Thyroid gland (tissue), 4 donors: Measurements from ENCODE around the gene TAF11L12. TPM values are rescaled to one million over a fixed set of nuclear protein-coding genes. Genes with fewer than 3 reads are reported as not detected.
"Not testable (repeated sequence)": the region's sequence is repeated elsewhere in the genome, so short reads cannot be mapped to it uniquely, and the experiment has no call there.

Experiments used
- DNase-seq, 2 donors: peaks; one replicate each; pipeline ENCODE4 v3.0.0-alpha.2; 2019
- H3K27ac ChIP-seq, 3 donors: fragments of 200-600 bp; sonication (generic); 1 replicate in 2 of 3; 2 replicates in 1 of 3; pipeline ENCODE4 v1.5.1; 2016 to 2019; ENCODE audit warnings: mild to moderate bottlenecking in 1 of 3, moderate library complexity in 1 of 3
- H3K27me3 ChIP-seq: fragments of 200-600 bp; sonication (generic); one replicate; pipeline ENCODE4 v1.5.1; 2019
- H3K36me3 ChIP-seq, 2 donors: fragments of 200-600 bp; sonication (generic); one replicate each; pipeline ENCODE4 v1.5.1; 2016 to 2019
- H3K4me1 ChIP-seq, 2 donors: fragments of 200-600 bp; sonication (generic); one replicate each; pipeline ENCODE4 v1.5.1; 2017 to 2019
- H3K4me3 ChIP-seq, 3 donors: fragments of 200-600 bp; sonication (generic); replicated peaks in 1 of 3; 1 replicate in 2 of 3; 2 replicates in 1 of 3; pipeline ENCODE4 v1.5.1; 2016; ENCODE audit warnings: mild to moderate bottlenecking in 1 of 3
- H3K9me3 ChIP-seq: fragments of 200-600 bp; sonication (generic); one replicate; pipeline ENCODE4 v1.5.1; 2017
- CTCF ChIP-seq, 6 experiments: fragments of 200-600 bp in 3 of 6; fragments of 450-650 bp in 3 of 6; sonication (generic) in 3 of 6; IDR thresholded peaks; one replicate each; pipeline ENCODE4 v1.5.1; 2016 to 2019; ENCODE audit warnings: antibody characterized with exemption in 6 of 6, mild to moderate bottlenecking in 2 of 6, inconsistent platforms in 1 of 6, moderate library complexity in 1 of 6
- POLR2A ChIP-seq, 2 donors: fragments of 450-650 bp; IDR thresholded peaks; one replicate each; pipeline ENCODE4 v1.6.1; 2017; ENCODE audit warnings: antibody characterized with exemption in 2 of 2, mild to moderate bottlenecking in 2 of 2, moderate library complexity in 1 of 2
- WGBS, 2 donors: methylation state at CpG; one replicate each; pipeline ENCODE4 v1.1.5; 2017; 5-methylcytosine and 5-hydroxymethylcytosine counted together
- intact Hi-C: fragments of 100-400 bp; cut with DNase I; formaldehyde crosslinking; loops from one replicate; pipeline ENCODE4 v1.15.1; 2023
- small RNA-seq: library from RNA; depleted of rRNA; stranded (forward); fragments of <200 nt; gene quantifications from one replicate; pipeline ENCODE3, GENCODE V24; 2016
- total RNA-seq, 4 donors: library from RNA; depleted of rRNA; stranded (reverse); fragments of >200 nt; gene quantifications; one replicate each; pipeline ENCODE4 v1.2.3, GENCODE V29; 2016

The TAF11L12 gene
- total RNA-seq, 4 donors from 2014 or later, result not detected

- DNase-seq, result no peak
- no peak within 1 kb of the TSS for H3K27ac ChIP-seq
- intact Hi-C loops, result no loop called here
- 91 to 95% methylated on average over 5 of the region's 5 CpGs for WGBS, 2 donors
- TF ChIP-seq POLR2A (IDR thresholded peaks at IDR 0.05) (no peak), CTCF (IDR thresholded peaks at IDR 0.05) (no peak)
- H3K4me3 ChIP-seq, result no peak within 1 kb of the TSS
- no peaks in the 10 kb centered on the region for H3K4me1 ChIP-seq
- no peaks in the 10 kb centered on the region for H3K36me3 ChIP-seq
- no peaks in the 10 kb centered on the region for H3K27me3 ChIP-seq
- H3K9me3 ChIP-seq, result no peaks in the 10 kb centered on the region
Observed at GRCh38 chr5:17634160-17634559, 24.0 kb downstream of the TAF11L12 start, which contains the start of gene TAF11L14. TSS of gene TAF11L14 (plus strand) at chr5:17634460.

- H3K4me1 ChIP-seq, H3K9me3 ChIP-seq, H3K4me3 ChIP-seq, H3K36me3 ChIP-seq, intact Hi-C loops, DNase-seq, H3K27me3 ChIP-seq, H3K27ac ChIP-seq: not testable (repeated sequence)
- WGBS, 2 donors, result 92 to 93% methylated on average over 10 of the region's 10 CpGs
Observed at GRCh38 chr5:17649232-17649631, 39.0 kb downstream of the TAF11L12 start.

- H3K9me3 ChIP-seq, H3K27ac ChIP-seq, DNase-seq, H3K27me3 ChIP-seq, H3K4me3 ChIP-seq, intact Hi-C loops, H3K4me1 ChIP-seq, H3K36me3 ChIP-seq: not testable (repeated sequence)
- 96 to 97% methylated on average over 6 to 8 of the region's 32 CpGs for WGBS, 2 donors
Observed at GRCh38 chr5:17655201-17655759, 45.1 kb downstream of the TAF11L12 start.

GRCh38 chr5:17655921-17656320 lies 45.7 kb downstream of the TAF11L12 start:
- H3K27me3 ChIP-seq, result no peaks in the 10 kb centered on the region
- no peak overlapping the region for H3K4me3 ChIP-seq
- no peaks in the 10 kb centered on the region for H3K9me3 ChIP-seq
- intact Hi-C loops, result no loop called here
- WGBS, 2 donors, result 64 to 75% methylated on average over 6 of the region's 6 CpGs
- TF ChIP-seq CTCF (IDR thresholded peaks at IDR 0.05) (no peak), POLR2A (IDR thresholded peaks at IDR 0.05) (no peak)
- no peak for DNase-seq
- no peaks in the 10 kb centered on the region for H3K36me3 ChIP-seq
- H3K27ac ChIP-seq, result no peak overlapping the region
- no peaks in the 10 kb centered on the region for H3K4me1 ChIP-seq

Small RNAs within 50 kb of the gene (small RNA-seq; reads per million reads assigned to genes)
- gene AC233724.1 (not detected), gene AC233724.2 (not detected), gene AC233724.3 (not detected), gene AC233724.4 (not detected), gene AC233724.6 (not detected), gene AC233724.7 (not detected)

Other genes with a start within 250 kb of the TAF11L12 start
- not detected for gene TAF11L2, start 112.2 kb upstream of the TAF11L12 start, total RNA-seq
- not detected for gene TAF11L3, start 92.0 kb upstream of the TAF11L12 start, total RNA-seq
- gene TAF11L4, start 88.6 kb upstream of the TAF11L12 start, total RNA-seq, result not detected
- gene TAF11L5, start 85.2 kb upstream of the TAF11L12 start, total RNA-seq, result not detected
- gene TAF11L6, start 81.7 kb upstream of the TAF11L12 start, total RNA-seq, result not detected
- gene TAF11L7, start 24.6 kb upstream of the TAF11L12 start, total RNA-seq, result not detected
- gene TAF11L8, start 19.4 kb upstream of the TAF11L12 start, total RNA-seq, result not detected
- gene TAF11L9, start 16.0 kb upstream of the TAF11L12 start, total RNA-seq, result not detected
- gene TAF11L10, start 12.6 kb upstream of the TAF11L12 start, total RNA-seq, result not detected
- not detected for gene TAF11L11, start 6.2 kb upstream of the TAF11L12 start, total RNA-seq
- gene TAF11L13, start 21.7 kb downstream of the TAF11L12 start, total RNA-seq, result not detected
- gene TAF11L14, start 24.1 kb downstream of the TAF11L12 start, total RNA-seq, result not detected